Activated CD4-positive, alpha-beta T cell treated with anti-CD3 and anti-CD28 coated beads, Interleukin-2, amount 10 ng/mL, durations not matched to agents 7 days and 5 days (primary cell): ENCODE measurements around the gene CTDP1. TPM values are rescaled to one million over a fixed set of nuclear protein-coding genes. Genes with fewer than 3 reads are reported as not detected.
A peak's percentile ranks its signal among the peaks of the same experiment; 100 is the strongest.

Source experiments
- CTCF ChIA-PET: fragments of 350-600 bp; sonication (Branson Sonifier 250); formaldehyde crosslinking; loops from one replicate; lab custom pipeline; 2021; ENCODE audit warnings: antibody characterized with exemption; lab: Charles Lee
- POLR2A ChIA-PET: fragments of 350-600 bp; sonication (Branson Sonifier 250); formaldehyde crosslinking; loops from one replicate; lab custom pipeline; 2021; ENCODE audit warnings: antibody characterized with exemption; lab: Charles Lee
- DNase-seq: peaks from one replicate; pipeline ENCODE4 v3.0.0-alpha.2; 2020
- H3K27ac Mint-ChIP-seq: one replicate; pipeline ENCODE4 v1.8.0; 2021; ENCODE audit warnings: mild to moderate bottlenecking, moderate library complexity, mixed read lengths
- H3K27me3 Mint-ChIP-seq: one replicate; pipeline ENCODE4 v1.8.0; 2021; ENCODE audit warnings: mixed read lengths
- H3K36me3 Mint-ChIP-seq: one replicate; pipeline ENCODE4 v1.8.0; 2021; ENCODE audit warnings: low read depth, mixed read lengths
- H3K4me1 Mint-ChIP-seq: one replicate; pipeline ENCODE4 v1.8.0; 2021; ENCODE audit warnings: mixed read lengths
- H3K4me3 Mint-ChIP-seq: one replicate; pipeline ENCODE4 v1.8.0; 2021; ENCODE audit warnings: mild to moderate bottlenecking, moderate library complexity, mixed read lengths
- H3K9me3 Mint-ChIP-seq: one replicate; pipeline ENCODE4 v1.8.0; 2021; ENCODE audit warnings: mixed read lengths
- total RNA-seq, 2 experiments: library from RNA; stranded (reverse); gene quantifications; one replicate each; pipeline ENCODE4 v1.2.3, GENCODE V29; 2021

CTDP1 gene
- total RNA-seq, 2 experiments from 2014 or later: 30.9 to 35.0 TPM

DNA sequence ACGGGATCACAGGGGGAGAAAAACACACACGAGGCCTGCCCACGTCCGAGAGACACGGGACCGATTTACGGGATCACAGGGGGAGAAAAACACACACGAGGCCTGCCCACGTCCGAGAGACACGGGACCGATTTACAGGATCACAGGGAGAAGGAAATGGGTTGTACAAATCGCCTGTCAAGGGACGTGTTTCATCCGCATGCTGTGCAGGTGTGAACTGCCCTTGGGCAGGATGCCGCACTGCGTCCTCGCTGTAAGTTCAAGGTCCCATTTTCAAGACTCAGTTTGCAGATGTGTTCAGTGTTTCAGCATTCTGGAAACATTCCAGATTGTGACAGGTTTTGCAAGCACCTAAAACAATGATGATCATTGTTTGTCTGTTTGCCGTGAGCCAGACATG lies 115.8 kb downstream of the CTDP1 start:
- no peak for DNase-seq
- no peaks in the 10 kb centered on the region for H3K9me3 Mint-ChIP-seq
- ChIA-PET CTCF (no interaction called here), POLR2A (no interaction called here)
- no peak overlapping the region for H3K27ac Mint-ChIP-seq
- peaks cover 16% of the 10 kb centered on the region for H3K4me1 Mint-ChIP-seq
- no peaks in the 10 kb centered on the region for H3K36me3 Mint-ChIP-seq
- H3K4me3 Mint-ChIP-seq: no peak overlapping the region
- H3K27me3 Mint-ChIP-seq: peaks cover 50% of the 10 kb centered on the region

DNA sequence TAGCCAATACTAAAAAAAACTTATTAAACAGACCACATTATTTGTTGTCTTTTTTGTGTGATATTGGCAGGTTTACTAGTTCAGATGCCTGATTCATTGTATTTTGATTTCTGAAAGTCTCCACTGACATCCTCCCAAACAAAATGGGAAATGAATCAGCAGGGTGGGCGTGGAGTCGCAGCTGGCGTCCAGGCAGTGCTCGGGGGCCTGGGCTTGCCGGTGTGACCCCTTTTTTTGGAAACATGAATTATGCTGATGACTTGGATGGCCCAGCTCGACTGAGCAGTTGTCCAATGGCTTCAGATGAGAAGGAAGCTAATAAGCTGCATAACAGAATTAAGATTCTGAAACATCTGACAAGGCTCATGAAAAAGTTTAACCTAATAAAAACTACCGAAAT lies 116.4 kb downstream of the CTDP1 start:
- no peaks in the 10 kb centered on the region for H3K9me3 Mint-ChIP-seq
- H3K36me3 Mint-ChIP-seq: no peaks in the 10 kb centered on the region
- ChIA-PET POLR2A (no interaction called here), CTCF (no interaction called here)
- no peak overlapping the region for H3K4me3 Mint-ChIP-seq
- no peak for DNase-seq
- peaks cover 16% of the 10 kb centered on the region for H3K4me1 Mint-ChIP-seq
- peaks cover 44% of the 10 kb centered on the region for H3K27me3 Mint-ChIP-seq
- H3K27ac Mint-ChIP-seq: no peak overlapping the region

DNA sequence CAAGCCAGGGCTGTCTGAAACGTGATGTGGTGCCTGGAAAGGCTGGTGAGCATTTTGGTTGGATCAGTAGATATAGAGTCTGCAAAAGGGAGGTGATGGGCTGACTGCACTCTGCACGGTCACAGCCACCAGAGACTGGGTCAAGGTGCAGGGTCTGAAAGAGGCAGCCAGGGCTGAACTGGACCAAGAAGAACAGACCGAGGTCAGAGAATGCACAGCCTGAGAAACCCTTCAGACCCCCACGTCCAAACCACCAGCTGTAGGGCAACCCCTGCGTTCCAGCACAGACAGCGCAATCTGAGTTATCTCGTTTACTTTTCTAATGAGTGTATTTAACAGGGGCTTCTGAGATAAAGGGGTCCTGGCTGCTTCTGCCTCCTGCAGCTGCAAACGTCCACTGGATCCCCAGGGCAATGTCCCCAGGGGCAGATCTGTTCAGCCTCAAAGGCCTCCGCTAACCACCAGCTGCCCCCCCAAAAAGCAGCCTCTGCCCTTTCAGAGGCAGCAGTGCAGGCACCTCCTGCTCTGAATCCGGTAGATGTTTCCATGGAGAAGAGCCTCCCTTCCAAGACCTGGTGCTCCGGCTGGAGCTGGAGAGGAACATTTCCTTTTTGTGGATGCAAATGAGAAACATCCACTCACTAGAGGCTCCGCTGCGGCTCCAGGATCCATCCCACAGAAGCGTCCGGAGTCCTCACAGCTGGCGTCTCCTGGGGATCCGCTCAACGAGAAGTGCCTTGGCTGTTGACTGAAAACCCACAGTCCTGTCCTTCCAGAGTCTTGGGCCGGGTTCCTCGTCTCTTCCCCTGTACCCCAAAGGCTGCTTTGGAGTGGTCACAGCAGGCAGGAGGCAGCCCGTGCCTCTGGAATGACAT lies 117.2 kb downstream of the CTDP1 start:
- no peak overlapping the region for H3K27ac Mint-ChIP-seq
- H3K4me3 Mint-ChIP-seq: no peak overlapping the region
- no peaks in the 10 kb centered on the region for H3K9me3 Mint-ChIP-seq
- DNase-seq: no peak
- peaks cover 10% of the 10 kb centered on the region for H3K4me1 Mint-ChIP-seq
- H3K27me3 Mint-ChIP-seq: peaks cover 37% of the 10 kb centered on the region
- no peaks in the 10 kb centered on the region for H3K36me3 Mint-ChIP-seq
- ChIA-PET POLR2A (no interaction called here), CTCF (no interaction called here)

DNA sequence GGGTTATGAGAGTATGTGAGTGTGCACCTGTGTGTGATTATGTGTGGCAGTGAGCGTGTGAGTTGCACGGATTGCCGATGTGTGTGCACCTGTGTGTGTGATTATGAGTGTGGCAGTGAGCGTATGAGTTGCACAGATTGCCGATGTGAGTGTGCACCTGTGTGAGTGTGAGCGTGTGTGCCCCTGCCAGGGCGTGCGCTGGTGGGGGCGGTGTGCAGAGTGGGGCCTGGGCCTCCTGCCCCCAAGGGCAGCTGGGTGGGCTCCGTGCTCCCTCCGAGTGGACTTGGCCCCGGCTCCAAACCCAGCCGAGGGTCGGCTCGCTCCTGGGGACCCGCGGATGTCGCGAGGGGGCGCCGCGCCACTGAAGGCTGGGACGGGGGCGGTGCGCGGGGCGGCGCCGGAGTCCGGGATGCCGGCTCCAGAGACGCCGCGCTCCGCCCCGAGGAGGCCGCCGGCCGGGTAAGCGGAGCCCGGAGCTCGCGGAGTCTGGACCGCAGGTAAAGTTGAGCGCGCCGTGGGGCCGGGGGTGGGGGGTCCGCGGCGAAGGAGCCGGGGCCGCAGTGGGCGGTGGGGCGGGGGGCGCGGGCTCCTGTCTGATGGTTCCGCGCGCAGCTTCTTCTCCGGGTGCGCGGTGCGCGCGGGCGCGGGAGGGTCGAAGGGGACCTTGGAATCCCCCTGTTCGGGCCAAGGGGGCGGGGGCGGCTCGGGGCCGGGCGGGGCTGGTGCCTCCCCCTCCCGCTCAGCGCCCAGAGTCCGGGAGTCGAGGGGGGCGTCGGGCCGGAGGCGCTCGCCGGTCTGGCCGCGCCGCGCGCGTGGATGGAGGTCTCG lies 118.1 kb downstream of the CTDP1 start, which contains the start of gene KCNG2:
TSS of gene KCNG2 (plus strand) at position 421 of the 828 bp plus-strand sequence. CDS start 65,730 bp downstream, outside the sequence.
- Mint-ChIP-seq H3K4me1 (peaks cover 10% of the 10 kb centered on the region), H3K9me3 (no peaks in the 10 kb centered on the region), H3K4me3 (peak within 1 kb of the TSS; percentile 8), H3K27ac (no peak within 1 kb of the TSS), H3K36me3 (no peaks in the 10 kb centered on the region), H3K27me3 (peaks cover 29% of the 10 kb centered on the region)
- peak; percentile 13 for DNase-seq
- POLR2A ChIA-PET: no interaction called here
- CTCF ChIA-PET: no interaction called here

DNA sequence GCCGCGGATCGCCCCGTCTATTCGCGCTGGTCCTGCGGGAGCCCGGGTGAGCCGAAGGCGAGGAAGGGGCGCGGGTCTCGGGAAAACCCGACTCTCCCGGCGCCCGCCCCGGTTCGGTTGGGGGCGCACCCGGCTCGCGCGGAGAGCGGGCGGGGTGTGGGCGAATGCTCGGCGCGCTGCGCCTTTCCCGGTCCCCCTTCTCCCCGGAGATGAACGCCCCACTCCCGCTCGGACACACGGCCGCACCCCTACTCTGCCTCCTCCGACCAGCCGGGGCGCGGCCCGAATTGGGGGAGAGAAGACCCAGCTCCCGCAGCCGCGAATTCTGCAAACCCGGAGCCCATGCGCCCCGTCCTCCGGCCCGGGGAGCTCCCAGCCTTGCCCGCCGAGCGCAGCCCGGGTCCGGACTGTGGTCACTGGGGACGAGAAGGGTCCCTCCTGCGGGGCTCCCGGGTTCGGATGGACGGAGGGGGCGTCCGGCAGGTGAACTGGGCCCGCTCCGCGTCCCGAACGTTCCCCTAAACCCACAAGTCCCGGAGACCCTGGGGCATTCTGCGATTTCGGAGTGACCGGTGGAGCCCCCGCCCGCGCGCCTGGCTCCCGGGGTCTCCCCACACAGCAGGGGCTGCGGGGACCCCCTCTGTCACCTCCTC lies 118.9 kb downstream of the CTDP1 start:
- ChIA-PET POLR2A (no interaction called here), CTCF (no interaction called here)
- no peak overlapping the region for H3K4me3 Mint-ChIP-seq
- DNase-seq: no peak
- H3K4me1 Mint-ChIP-seq: peaks cover 10% of the 10 kb centered on the region
- H3K27me3 Mint-ChIP-seq: peaks cover 26% of the 10 kb centered on the region
- no peaks in the 10 kb centered on the region for H3K9me3 Mint-ChIP-seq
- no peak overlapping the region for H3K27ac Mint-ChIP-seq
- no peaks in the 10 kb centered on the region for H3K36me3 Mint-ChIP-seq

DNA sequence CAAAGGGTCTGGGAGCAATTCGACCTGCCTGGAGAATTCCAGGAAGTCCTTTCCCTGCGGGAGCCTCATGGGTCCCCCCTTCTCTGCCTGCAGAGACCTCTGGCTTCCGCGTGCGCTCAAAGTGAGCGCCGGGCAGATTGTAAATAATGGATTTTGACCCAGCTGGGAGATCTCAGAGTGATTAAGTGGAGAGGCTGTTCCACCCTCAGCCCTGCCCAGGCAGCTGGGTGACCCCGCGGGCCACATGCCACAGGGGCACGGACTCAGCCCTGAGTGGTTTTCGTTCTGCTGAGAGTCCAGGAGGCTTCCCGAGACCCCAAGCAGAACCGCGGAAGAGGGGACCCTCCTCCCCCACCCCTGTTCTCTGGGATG lies 119.4 kb downstream of the CTDP1 start:
- ChIA-PET POLR2A (no interaction called here), CTCF (no interaction called here)
- Mint-ChIP-seq H3K36me3 (no peaks in the 10 kb centered on the region), H3K4me1 (peaks cover 10% of the 10 kb centered on the region), H3K4me3 (no peak overlapping the region), H3K27me3 (peaks cover 26% of the 10 kb centered on the region), H3K9me3 (no peaks in the 10 kb centered on the region), H3K27ac (no peak overlapping the region)
- DNase-seq: no peak

DNA sequence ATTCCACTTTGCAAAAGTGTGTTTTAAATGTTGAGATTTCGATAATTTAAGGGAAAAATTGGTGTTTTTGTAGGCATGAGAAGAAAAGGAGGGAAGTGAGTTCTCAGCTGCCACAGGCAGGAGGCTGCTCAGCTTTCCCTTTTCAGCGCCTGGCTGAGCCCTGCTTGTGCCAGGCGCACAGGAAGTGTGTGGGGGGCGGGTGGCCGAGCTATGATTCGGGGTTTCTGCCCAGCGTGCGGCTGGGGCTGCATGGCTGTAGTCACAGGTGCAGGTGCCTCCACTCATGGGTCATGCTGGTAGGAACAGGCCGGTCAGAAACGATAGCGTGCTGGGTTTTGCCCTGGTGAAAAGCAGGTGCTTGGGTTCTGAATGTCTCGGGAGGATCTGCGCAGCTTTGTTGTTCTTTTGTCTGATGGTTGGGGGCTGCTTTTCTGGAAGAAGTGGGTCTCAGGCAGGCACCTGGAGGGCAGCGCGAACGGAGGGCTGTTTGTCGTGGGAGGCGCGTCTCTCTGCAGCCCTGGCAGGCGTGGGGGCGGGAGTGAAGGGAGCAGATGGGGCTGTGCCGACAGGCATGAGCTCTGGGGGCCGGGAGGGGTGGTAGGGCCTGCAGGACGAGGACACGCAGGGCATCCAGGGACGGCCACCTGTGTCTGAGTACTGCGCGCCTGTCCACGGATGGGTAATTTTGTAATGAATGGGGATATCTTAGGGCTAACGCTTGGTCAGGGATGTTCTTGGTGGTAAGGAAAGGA lies 120.2 kb downstream of the CTDP1 start:
- Mint-ChIP-seq H3K9me3 (no peaks in the 10 kb centered on the region), H3K36me3 (no peaks in the 10 kb centered on the region), H3K4me1 (peaks cover 12% of the 10 kb centered on the region), H3K27me3 (peaks cover 26% of the 10 kb centered on the region), H3K4me3 (no peak overlapping the region), H3K27ac (no peak overlapping the region)
- CTCF ChIA-PET: no interaction called here
- POLR2A ChIA-PET: no interaction called here
- DNase-seq: no peak

DNA sequence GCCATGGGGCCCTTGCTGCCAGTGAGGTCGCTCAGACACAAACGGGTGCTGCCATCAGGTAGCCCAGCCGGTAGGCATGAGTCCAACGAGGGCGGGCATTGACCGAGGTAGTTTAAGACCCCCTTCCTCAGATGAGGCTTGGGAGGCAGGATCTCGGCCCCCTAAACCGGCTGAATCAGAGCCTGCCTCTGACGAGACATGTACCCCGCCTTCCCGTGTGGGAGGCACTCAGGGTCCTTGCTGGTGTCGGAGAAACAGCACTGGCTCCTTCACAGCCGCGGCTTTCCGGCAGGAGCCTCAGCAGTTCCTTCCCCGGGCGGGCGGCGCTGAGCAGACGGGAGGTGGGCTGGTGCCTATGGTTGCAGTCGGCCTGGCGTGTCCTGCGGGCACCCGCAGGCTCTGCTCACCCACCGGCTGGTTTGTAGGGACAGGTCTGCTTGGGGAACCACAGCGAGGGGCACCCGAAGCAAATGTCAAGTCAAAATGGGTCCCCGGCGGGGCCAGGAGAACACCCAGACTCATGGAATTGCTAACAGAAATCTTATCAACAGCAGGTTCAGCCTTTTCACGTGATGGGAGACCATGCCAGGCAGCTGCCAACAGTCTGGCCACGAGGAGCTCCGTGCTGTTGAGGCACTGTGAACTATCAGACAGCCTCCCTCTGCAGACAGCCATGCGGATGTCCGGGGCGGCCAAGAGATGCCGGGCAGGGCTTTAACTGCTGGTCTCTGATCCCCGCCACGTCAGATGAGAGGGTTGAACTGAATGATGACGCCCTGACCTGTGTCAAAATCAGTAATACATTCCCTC lies 121.0 kb downstream of the CTDP1 start:
- H3K27me3 Mint-ChIP-seq: peaks cover 26% of the 10 kb centered on the region
- ChIA-PET POLR2A (no interaction called here), CTCF (no interaction called here)
- no peaks in the 10 kb centered on the region for H3K9me3 Mint-ChIP-seq
- H3K4me1 Mint-ChIP-seq: peaks cover 15% of the 10 kb centered on the region
- no peak overlapping the region for H3K27ac Mint-ChIP-seq
- DNase-seq: no peak
- no peak overlapping the region for H3K4me3 Mint-ChIP-seq
- H3K36me3 Mint-ChIP-seq: no peaks in the 10 kb centered on the region

DNA sequence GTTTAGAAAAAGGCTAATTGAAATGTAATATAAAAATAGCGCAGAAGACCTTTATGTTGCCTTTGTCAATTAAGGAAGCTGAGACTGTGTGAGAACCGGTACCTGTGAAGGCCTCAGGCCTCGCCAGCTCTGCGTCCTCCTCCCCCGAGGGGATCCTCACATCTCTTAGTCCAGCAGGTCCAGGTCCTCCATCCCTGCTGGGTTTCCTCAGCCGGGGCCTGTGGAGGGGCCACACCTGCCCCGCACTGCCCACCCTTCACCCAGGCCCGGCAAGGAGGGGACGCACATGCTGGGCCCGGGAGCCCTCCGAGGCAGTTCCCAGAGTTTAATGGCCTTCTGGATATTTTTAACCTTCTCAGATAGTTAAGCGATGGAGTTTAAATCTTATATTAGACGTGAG lies 121.6 kb downstream of the CTDP1 start:
- no peak overlapping the region for H3K27ac Mint-ChIP-seq
- no peaks in the 10 kb centered on the region for H3K9me3 Mint-ChIP-seq
- no peak for DNase-seq
- H3K27me3 Mint-ChIP-seq: peaks cover 25% of the 10 kb centered on the region
- H3K36me3 Mint-ChIP-seq: no peaks in the 10 kb centered on the region
- CTCF ChIA-PET: no interaction called here
- H3K4me1 Mint-ChIP-seq: peaks cover 17% of the 10 kb centered on the region
- POLR2A ChIA-PET: no interaction called here
- no peak overlapping the region for H3K4me3 Mint-ChIP-seq

DNA sequence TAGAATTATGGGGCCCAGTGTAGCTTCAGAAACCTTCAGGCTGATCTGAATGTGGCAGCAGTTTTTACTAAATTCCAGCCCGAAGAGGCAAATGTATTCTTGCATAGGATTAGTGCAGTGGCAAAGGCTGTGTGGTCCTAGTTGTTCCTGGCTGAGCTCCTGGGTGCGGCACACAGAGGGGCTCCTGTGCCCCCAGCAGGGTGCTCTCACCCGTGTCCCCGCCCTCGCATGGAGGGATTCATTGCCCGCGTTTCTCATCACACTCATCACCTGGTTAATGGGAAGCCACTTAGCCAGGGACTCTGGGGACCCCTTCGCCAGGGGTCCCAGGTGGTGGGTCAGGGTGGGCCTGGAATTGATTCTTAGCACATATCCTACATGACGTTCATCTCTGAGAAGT lies 122.0 kb downstream of the CTDP1 start:
- Mint-ChIP-seq H3K27ac (no peak overlapping the region), H3K4me3 (no peak overlapping the region), H3K36me3 (no peaks in the 10 kb centered on the region), H3K9me3 (no peaks in the 10 kb centered on the region), H3K27me3 (peaks cover 21% of the 10 kb centered on the region), H3K4me1 (peaks cover 17% of the 10 kb centered on the region)
- ChIA-PET CTCF (no interaction called here), POLR2A (no interaction called here)
- DNase-seq: no peak

DNA sequence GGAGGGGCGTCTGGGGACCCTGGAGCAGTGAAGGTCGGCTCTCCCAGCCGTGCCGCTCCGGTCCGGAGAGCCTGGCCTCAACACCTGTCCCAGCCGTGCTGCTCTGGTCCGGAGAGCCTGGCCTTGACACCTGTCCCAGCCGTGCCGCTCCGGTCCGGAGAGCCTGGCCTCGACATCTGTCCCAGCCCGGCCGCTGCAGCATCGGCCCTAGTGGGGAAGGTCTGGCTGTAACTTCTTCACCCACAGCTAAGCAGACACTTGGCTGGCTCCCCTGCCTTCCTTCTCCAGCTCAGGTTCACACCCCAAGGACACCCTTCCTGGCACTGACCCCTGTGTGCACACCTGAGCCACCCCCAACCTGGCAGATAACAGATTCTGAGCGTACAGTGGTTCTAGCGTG lies 122.7 kb downstream of the CTDP1 start:
- ChIA-PET POLR2A (no interaction called here), CTCF (no interaction called here)
- H3K27me3 Mint-ChIP-seq: peaks cover 17% of the 10 kb centered on the region
- H3K4me3 Mint-ChIP-seq: no peak overlapping the region
- no peaks in the 10 kb centered on the region for H3K36me3 Mint-ChIP-seq
- H3K27ac Mint-ChIP-seq: no peak overlapping the region
- no peak for DNase-seq
- peaks cover 15% of the 10 kb centered on the region for H3K4me1 Mint-ChIP-seq
- H3K9me3 Mint-ChIP-seq: no peaks in the 10 kb centered on the region

DNA sequence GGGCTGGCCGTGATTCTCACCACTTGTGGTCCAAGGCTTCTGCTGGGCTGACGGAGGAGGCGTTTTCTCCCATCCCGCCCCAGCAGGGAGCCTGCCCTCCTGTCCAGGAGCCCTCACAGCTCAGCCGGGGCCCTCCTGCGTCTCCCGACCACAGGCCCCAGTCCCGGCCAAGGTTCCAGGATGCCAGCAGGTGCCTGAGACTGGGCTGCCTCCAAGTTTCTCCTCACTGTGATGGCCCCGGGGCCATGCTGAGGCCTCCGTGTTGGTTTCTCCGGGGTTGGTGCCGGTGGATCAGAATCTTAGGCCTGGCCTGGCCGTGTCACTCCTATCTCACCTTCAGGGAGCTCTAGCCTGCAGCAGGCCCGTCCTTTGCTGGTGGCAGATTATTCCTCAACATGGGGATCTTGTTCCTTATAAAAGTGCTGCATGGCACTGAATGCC lies 124.0 kb downstream of the CTDP1 start:
- POLR2A ChIA-PET: no interaction called here
- H3K27ac Mint-ChIP-seq: no peak overlapping the region
- H3K4me1 Mint-ChIP-seq: peaks cover 14% of the 10 kb centered on the region
- H3K36me3 Mint-ChIP-seq: no peaks in the 10 kb centered on the region
- CTCF ChIA-PET: no interaction called here
- H3K4me3 Mint-ChIP-seq: no peak overlapping the region
- no peak for DNase-seq
- no peaks in the 10 kb centered on the region for H3K9me3 Mint-ChIP-seq
- peaks cover 15% of the 10 kb centered on the region for H3K27me3 Mint-ChIP-seq
